Natural killer cell treated with Interleukin-12 subunit alpha and Interleukin-12 subunit beta and Interleukin-15 and Interleukin-18, amount 100 ng/mL, for 72 hours (primary cell): ENCODE data around the gene PDAP1. TPM values are rescaled to one million over a fixed set of nuclear protein-coding genes. Genes with fewer than 3 reads are reported as not detected.
A peak's percentile ranks its signal among the peaks of the same experiment; 100 is the strongest.

Source experiments
- ATAC-seq, 2 donors: fragments of 150-1000 bp; cut with Tn5 transposase in 1 of 2; sonication (Bioruptor Pico), chemical (Tn5 transposase) in 1 of 2; 2 replicates each; pipeline ENCODE4 v1.10.0; 2021
- DNase-seq: peaks from one replicate; pipeline ENCODE4 v3.0.0; 2022; ENCODE audit warnings: low spot score
- H3K27ac Mint-ChIP-seq, 2 donors: 1 replicate in 1 of 2; 2 replicates in 1 of 2; pipeline ENCODE4 v1.8.0; 2022; ENCODE audit warnings: mixed read lengths in 2 of 2, mild to moderate bottlenecking in 1 of 2, moderate library complexity in 1 of 2
- H3K27me3 Mint-ChIP-seq, 2 donors: 1 replicate in 1 of 2; 2 replicates in 1 of 2; pipeline ENCODE4 v1.8.0; 2022; ENCODE audit warnings: mixed read lengths in 2 of 2
- H3K36me3 Mint-ChIP-seq: one replicate; pipeline ENCODE4 v1.8.0; 2022; ENCODE audit warnings: mixed read lengths
- H3K4me1 Mint-ChIP-seq, 2 donors: 1 replicate in 1 of 2; 2 replicates in 1 of 2; pipeline ENCODE4 v1.8.0; 2022; ENCODE audit warnings: low read depth in 2 of 2, mixed read lengths in 2 of 2, mild to moderate bottlenecking in 1 of 2
- H3K4me3 Mint-ChIP-seq: one replicate; pipeline ENCODE4 v1.8.0; 2022; ENCODE audit warnings: mixed read lengths
- H3K9me3 Mint-ChIP-seq: 2 replicates; pipeline ENCODE4 v1.8.0; 2022; ENCODE audit warnings: mixed read lengths
- total RNA-seq, 2 donors: library from RNA; stranded (reverse); gene quantifications; one replicate each; pipeline ENCODE4 v1.2.3, GENCODE V29; 2022

Gene PDAP1
- total RNA-seq = 100 to 1,000 TPM; 114 to 145 TPM

- Mint-ChIP-seq H3K27me3 (no peaks in the 10 kb centered on the region), H3K4me3 (peak within 1 kb of the TSS; percentile 94), H3K36me3 (peaks cover 32% of the 10 kb centered on the region), H3K4me1 (peaks cover 40 to 48% of the 10 kb centered on the region in 2 donors), H3K9me3 (no peaks in the 10 kb centered on the region), H3K27ac (peak within 1 kb of the TSS; percentile 85 to 91)
- peak; percentile 92 to 94 for ATAC-seq
- DNase-seq = peak; percentile 95
Measured at GRCh38 chr7:99408379-99409191, at the start of gene PDAP1, which contains the start of gene BUD31. PDAP1 (minus strand) TSS chr7:99408597; CDS start chr7:99408548, 49 bp downstream. BUD31 (plus strand) TSS chr7:99408969; CDS start chr7:99411093, 2,124 bp downstream.

- DNase-seq (no peak), ATAC-seq (no peak)
- H3K4me1 Mint-ChIP-seq = peaks cover 3 to 19% of the 10 kb centered on the region in 2 donors
- H3K27ac Mint-ChIP-seq = no peak overlapping the region
- no peaks in the 10 kb centered on the region for H3K27me3 Mint-ChIP-seq
- H3K36me3 Mint-ChIP-seq = peaks cover 5% of the 10 kb centered on the region
- no peaks in the 10 kb centered on the region for H3K9me3 Mint-ChIP-seq
- H3K4me3 Mint-ChIP-seq = no peak overlapping the region
Measured at GRCh38 chr7:99457650-99458493, 49.5 kb upstream of the PDAP1 start.

- no peak for DNase-seq
- Mint-ChIP-seq H3K27me3 (no peaks in the 10 kb centered on the region), H3K4me3 (no peak overlapping the region), H3K27ac (no peak overlapping the region), H3K4me1 (peaks cover 0 to 16% of the 10 kb centered on the region in 2 donors), H3K9me3 (no peaks in the 10 kb centered on the region), H3K36me3 (peaks cover 5% of the 10 kb centered on the region)
- ATAC-seq = no peak
Measured at GRCh38 chr7:99457050-99457649, 48.8 kb upstream of the PDAP1 start.

GRCh38 chr7:99456288-99456687, 47.9 kb upstream of the PDAP1 start:
- H3K27me3 Mint-ChIP-seq = no peaks in the 10 kb centered on the region
- no peak overlapping the region for H3K27ac Mint-ChIP-seq
- ATAC-seq (no peak), DNase-seq (no peak)
- H3K4me1 Mint-ChIP-seq = peaks cover 0 to 16% of the 10 kb centered on the region in 2 donors
- H3K36me3 Mint-ChIP-seq = peaks cover 5% of the 10 kb centered on the region
- no peak overlapping the region for H3K4me3 Mint-ChIP-seq
- no peaks in the 10 kb centered on the region for H3K9me3 Mint-ChIP-seq

- Mint-ChIP-seq H3K9me3 (no peaks in the 10 kb centered on the region), H3K27me3 (no peaks in the 10 kb centered on the region), H3K4me1 (peaks cover 0 to 19% of the 10 kb centered on the region in 2 donors), H3K27ac (no peak overlapping the region), H3K4me3 (no peak overlapping the region), H3K36me3 (peaks cover 5% of the 10 kb centered on the region)
- ATAC-seq (no peak), DNase-seq (no peak)
Measured at GRCh38 chr7:99455874-99456273, 47.5 kb upstream of the PDAP1 start.

- peaks cover 0 to 13% of the 10 kb centered on the region in 2 donors for H3K4me1 Mint-ChIP-seq
- H3K4me3 Mint-ChIP-seq = no peak overlapping the region
- ATAC-seq (no peak), DNase-seq (no peak)
- no peaks in the 10 kb centered on the region for H3K36me3 Mint-ChIP-seq
- H3K9me3 Mint-ChIP-seq = no peaks in the 10 kb centered on the region
- H3K27ac Mint-ChIP-seq = no peak overlapping the region
- H3K27me3 Mint-ChIP-seq = no peaks in the 10 kb centered on the region
Measured at GRCh38 chr7:99453105-99453504, 44.7 kb upstream of the PDAP1 start.

GRCh38 chr7:99452541-99452940, 44.1 kb upstream of the PDAP1 start:
- ATAC-seq = no peak
- Mint-ChIP-seq H3K36me3 (no peaks in the 10 kb centered on the region), H3K4me1 (peaks cover 0 to 13% of the 10 kb centered on the region in 2 donors), H3K9me3 (no peaks in the 10 kb centered on the region), H3K27ac (no peak overlapping the region), H3K4me3 (no peak overlapping the region), H3K27me3 (no peaks in the 10 kb centered on the region)
- no peak for DNase-seq

GRCh38 chr7:99451936-99452335, 43.5 kb upstream of the PDAP1 start:
- H3K4me3 Mint-ChIP-seq = no peak overlapping the region
- H3K27ac Mint-ChIP-seq = no peak overlapping the region
- no peaks in the 10 kb centered on the region for H3K36me3 Mint-ChIP-seq
- no peaks in the 10 kb centered on the region for H3K9me3 Mint-ChIP-seq
- DNase-seq (no peak), ATAC-seq (peak in 1 of 2 donors; percentile 48)
- peaks cover 0 to 13% of the 10 kb centered on the region in 2 donors for H3K4me1 Mint-ChIP-seq
- no peaks in the 10 kb centered on the region for H3K27me3 Mint-ChIP-seq

GRCh38 chr7:99449326-99449725, 40.9 kb upstream of the PDAP1 start:
- H3K36me3 Mint-ChIP-seq = no peaks in the 10 kb centered on the region
- H3K4me3 Mint-ChIP-seq = no peak overlapping the region
- H3K27ac Mint-ChIP-seq = no peak overlapping the region
- no peaks in the 10 kb centered on the region for H3K9me3 Mint-ChIP-seq
- DNase-seq = no peak
- H3K4me1 Mint-ChIP-seq = peaks cover 0 to 11% of the 10 kb centered on the region in 2 donors
- no peak for ATAC-seq
- no peaks in the 10 kb centered on the region for H3K27me3 Mint-ChIP-seq

- H3K27ac Mint-ChIP-seq = no peak overlapping the region
- ATAC-seq (no peak), DNase-seq (no peak)
- H3K36me3 Mint-ChIP-seq = no peaks in the 10 kb centered on the region
- H3K4me3 Mint-ChIP-seq = no peak overlapping the region
- H3K9me3 Mint-ChIP-seq = no peaks in the 10 kb centered on the region
- peaks cover 0 to 10% of the 10 kb centered on the region in 2 donors for H3K4me1 Mint-ChIP-seq
- no peaks in the 10 kb centered on the region for H3K27me3 Mint-ChIP-seq
Measured at GRCh38 chr7:99448855-99449254, 40.5 kb upstream of the PDAP1 start.

- Mint-ChIP-seq H3K9me3 (no peaks in the 10 kb centered on the region), H3K27ac (no peak overlapping the region), H3K36me3 (peaks cover 4% of the 10 kb centered on the region), H3K4me1 (peaks cover 4 to 12% of the 10 kb centered on the region in 2 donors), H3K4me3 (no peak overlapping the region), H3K27me3 (no peaks in the 10 kb centered on the region)
- ATAC-seq (no peak), DNase-seq (no peak)
Measured at GRCh38 chr7:99447943-99448342, 39.5 kb upstream of the PDAP1 start.

GRCh38 chr7:99446096-99446495, 37.7 kb upstream of the PDAP1 start:
- no peak overlapping the region for H3K4me3 Mint-ChIP-seq
- no peak overlapping the region for H3K27ac Mint-ChIP-seq
- ATAC-seq = no peak
- H3K36me3 Mint-ChIP-seq = peaks cover 8% of the 10 kb centered on the region
- no peak for DNase-seq
- H3K27me3 Mint-ChIP-seq = no peaks in the 10 kb centered on the region
- no peaks in the 10 kb centered on the region for H3K9me3 Mint-ChIP-seq
- peaks cover 12 to 17% of the 10 kb centered on the region in 2 donors for H3K4me1 Mint-ChIP-seq

GRCh38 chr7:99440195-99440594, 31.8 kb upstream of the PDAP1 start:
- Mint-ChIP-seq H3K4me1 (peaks cover 20 to 29% of the 10 kb centered on the region in 2 donors), H3K27me3 (no peaks in the 10 kb centered on the region), H3K36me3 (peaks cover 8% of the 10 kb centered on the region), H3K27ac (peak overlapping the region in 1 of 2 donors; percentile 88), H3K4me3 (peak overlapping the region; percentile 98), H3K9me3 (no peaks in the 10 kb centered on the region)
- ATAC-seq (no peak), DNase-seq (no peak)
